C4-2B (cell line): Measurements from ENCODE around the gene UBE2B.

Source experiments
- CTCF ChIP-seq: fragments of 450-650 bp; conservative IDR thresholded peaks from 2 replicates; pipeline ENCODE4 v1.5.1; 2017; ENCODE audit warnings: mild to moderate bottlenecking
- ZFX ChIP-seq: fragments of 450-650 bp; IDR thresholded peaks from 2 replicates; pipeline ENCODE4 v1.6.1; 2017

DNA sequence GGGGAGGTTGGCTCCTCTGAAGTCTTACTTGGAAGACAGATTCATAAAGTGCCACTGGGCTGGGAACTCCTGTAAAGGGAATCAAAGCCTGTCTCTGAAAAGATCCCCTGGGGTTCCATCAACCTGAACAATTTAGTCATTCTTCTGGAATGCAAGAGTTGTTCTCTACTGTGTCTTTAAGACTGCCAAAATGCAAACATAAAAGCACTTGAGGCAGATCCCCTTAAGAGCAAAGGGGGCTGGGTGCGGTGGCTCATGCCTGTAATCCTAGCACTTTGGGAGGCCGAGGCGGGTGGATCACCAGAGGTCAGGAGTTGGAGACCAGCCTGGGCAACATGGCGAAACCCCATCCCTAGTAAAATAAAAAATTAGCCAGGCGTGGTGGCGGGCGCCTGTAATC, 23.6 kb downstream of the UBE2B start:
- TF ChIP-seq CTCF, result no peak
- no peak for TF ChIP-seq ZFX
